ENCODE data around the gene DDX1. TPM values are rescaled to one million over a fixed set of nuclear protein-coding genes. Genes with fewer than 3 reads are reported as not detected.

Gene DDX1
- total and polyA plus RNA-seq, 9 of the 15 experiments (the other 6 are each of a cell fraction or from before 2014, with no cell fraction given), result 116 to 277 (median 232) TPM

DNA sequence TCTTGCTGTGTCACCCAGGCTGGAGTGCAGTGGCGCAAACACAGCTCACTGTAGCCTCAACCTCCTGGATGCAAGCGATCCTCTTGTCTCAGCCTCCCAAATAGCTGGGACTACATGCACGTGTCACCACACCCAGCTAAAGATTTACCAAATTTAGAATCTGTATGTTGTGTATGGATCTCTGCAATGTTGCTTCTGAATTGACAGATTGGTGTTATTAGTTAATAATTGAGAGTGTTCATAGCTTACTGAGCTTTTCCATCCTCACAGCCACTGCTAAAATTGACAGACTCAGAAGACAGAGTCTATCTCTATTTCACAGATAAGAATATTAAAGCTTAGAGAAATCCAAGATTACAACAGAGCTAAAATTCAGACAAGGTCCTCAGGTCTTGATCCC is 26.3 kb upstream of the DDX1 start:
- no peak for DNase-seq (ENCODE audit: extremely low read depth in 1 of 4, low spot score in 3 of 4)
- BruUV-seq (replicated peaks), result no TSS peak

More for the DNA sequence above, 26.3 kb upstream of the DDX1 start:
- intact Hi-C loops (cut with micrococcal nuclease) (no loop called here), in situ Hi-C loops (cut with MboI) (no loop called here)
- 73% methylated on average over 3 of the region's 3 CpGs for WGBS (ENCODE audit: insufficient coverage, low coverage, missing lambda C conversion rate)
- Histone ChIP-seq H3K9me1 (ENCODE audit: control insufficient read depth, insufficient read depth, low read length) (no peaks in the 10 kb centered on the region), H3K9ac (ENCODE audit: insufficient read depth in 1 of 2, low read depth in 2 of 2, low read length in 2 of 2) (no peak overlapping the region), H3K4me1 (replicated peaks in 1 of 2; ENCODE audit: control insufficient read depth in 2 of 2, insufficient read depth in 2 of 2, low read length in 2 of 2) (peaks cover 13 to 26% of the 10 kb centered on the region in 2 experiments), H3K9me3 (replicated peaks; ENCODE audit: control insufficient read depth, insufficient read depth, low read depth, low read length) (no peaks in the 10 kb centered on the region), H3K79me2 (ENCODE audit: control insufficient read depth, insufficient read depth, low read length) (peaks cover 19% of the 10 kb centered on the region), H3K36me3 (ENCODE audit: control insufficient read depth, insufficient read depth, low read length) (no peaks in the 10 kb centered on the region), H4K20me1 (replicated peaks; ENCODE audit: control insufficient read depth, insufficient read depth, low read length) (no peaks in the 10 kb centered on the region), H3K4me3 (no peak overlapping the region), H3K4me2 (ENCODE audit: insufficient read depth, low read length) (no peak overlapping the region), H3K27ac (ENCODE audit: extremely low read depth, low read depth, low read length) (no peak overlapping the region), H2AFZ (ENCODE audit: low read depth, low read length) (peak overlapping the region; percentile 66), H3K27me3 (ENCODE audit: control insufficient read depth in 2 of 2, insufficient read depth in 2 of 2, low read length in 2 of 2) (no peaks in the 10 kb centered on the region)
- ChIA-PET POLR2A (interaction anchor here (2.2 kb wide), 1 partner anchor 12 kb away, joined by 5 read pairs; no protein-coding TSS in a partner anchor), CTCF (ENCODE audit: low intra/inter-chr PET ratio) (no interaction called here)
- no peak for FAIRE-seq
- no peak for ATAC-seq
- TF ChIP-seq, protein P1, sequence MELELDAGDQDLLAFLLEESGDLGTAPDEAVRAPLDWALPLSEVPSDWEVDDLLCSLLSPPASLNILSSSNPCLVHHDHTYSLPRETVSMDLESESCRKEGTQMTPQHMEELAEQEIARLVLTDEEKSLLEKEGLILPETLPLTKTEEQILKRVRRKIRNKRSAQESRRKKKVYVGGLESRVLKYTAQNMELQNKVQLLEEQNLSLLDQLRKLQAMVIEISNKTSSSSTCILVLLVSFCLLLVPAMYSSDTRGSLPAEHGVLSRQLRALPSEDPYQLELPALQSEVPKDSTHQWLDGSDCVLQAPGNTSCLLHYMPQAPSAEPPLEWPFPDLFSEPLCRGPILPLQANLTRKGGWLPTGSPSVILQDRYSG (tag; conservative IDR thresholded peaks at IDR 0.05; ENCODE audit: low read depth), result no peak
- no peak for TF ChIP-seq CHD1 (IDR thresholded peaks at IDR 0.05; ENCODE audit: low read length)
- TF ChIP-seq SP2 (IDR thresholded peaks at IDR 0.05; ENCODE audit: extremely low read depth, low read depth, low read length, poor library complexity, severe bottlenecking), result no peak
- TF ChIP-seq GABPB2 (CRISPR knock-in tag; conservative IDR thresholded peaks at IDR 0.05), result no peak
- TF ChIP-seq ELF1 (tag; IDR thresholded peaks at IDR 0.05), result no peak
- TF ChIP-seq, protein P2, sequence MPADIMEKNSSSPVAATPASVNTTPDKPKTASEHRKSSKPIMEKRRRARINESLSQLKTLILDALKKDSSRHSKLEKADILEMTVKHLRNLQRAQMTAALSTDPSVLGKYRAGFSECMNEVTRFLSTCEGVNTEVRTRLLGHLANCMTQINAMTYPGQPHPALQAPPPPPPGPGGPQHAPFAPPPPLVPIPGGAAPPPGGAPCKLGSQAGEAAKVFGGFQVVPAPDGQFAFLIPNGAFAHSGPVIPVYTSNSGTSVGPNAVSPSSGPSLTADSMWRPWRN (IDR thresholded peaks at IDR 0.05; ENCODE audit: low read depth), result no peak
- no peak for TF ChIP-seq NONO (IDR thresholded peaks at IDR 0.05; ENCODE audit: low read depth in 2 of 2, low read length in 1 of 2)
- no peak for TF ChIP-seq ZNF699 (CRISPR knock-in tag; IDR thresholded peaks at IDR 0.05; ENCODE audit: insufficient replicate concordance)
- TF ChIP-seq RCOR1 (IDR thresholded peaks at IDR 0.05; ENCODE audit: borderline replicate concordance in 1 of 2, low read depth in 2 of 2, low read length in 2 of 2), result no peak

Measured in K562 (cell line).